Measurements from ENCODE around the gene S100A10. TPM values are rescaled to one million over a fixed set of nuclear protein-coding genes. Genes with fewer than 3 reads are reported as not detected.

The S100A10 gene
- total RNA-seq, 2 experiments from 2014 or later, result 208 to 220 TPM

DNA sequence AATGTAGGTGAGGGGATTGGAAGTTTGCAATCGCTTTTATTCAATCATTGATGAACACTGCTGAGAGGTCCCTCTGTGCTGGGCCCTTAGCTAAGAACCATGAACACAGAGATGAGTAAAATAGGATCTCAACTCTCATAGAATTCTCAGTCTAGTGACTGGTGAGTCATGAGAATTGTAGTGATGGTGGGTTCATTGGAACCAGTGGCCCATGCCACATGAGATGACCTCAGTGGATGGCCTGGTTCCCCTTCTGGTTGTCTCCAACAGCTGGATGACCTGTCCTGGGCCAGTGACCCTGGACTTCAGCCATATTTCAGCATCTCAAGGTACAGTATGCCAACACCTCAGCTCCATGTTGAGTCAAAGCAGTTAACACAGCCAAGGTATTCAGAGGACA lies 21.3 kb upstream of the S100A10 start:
- TF ChIP-seq, protein P1, sequence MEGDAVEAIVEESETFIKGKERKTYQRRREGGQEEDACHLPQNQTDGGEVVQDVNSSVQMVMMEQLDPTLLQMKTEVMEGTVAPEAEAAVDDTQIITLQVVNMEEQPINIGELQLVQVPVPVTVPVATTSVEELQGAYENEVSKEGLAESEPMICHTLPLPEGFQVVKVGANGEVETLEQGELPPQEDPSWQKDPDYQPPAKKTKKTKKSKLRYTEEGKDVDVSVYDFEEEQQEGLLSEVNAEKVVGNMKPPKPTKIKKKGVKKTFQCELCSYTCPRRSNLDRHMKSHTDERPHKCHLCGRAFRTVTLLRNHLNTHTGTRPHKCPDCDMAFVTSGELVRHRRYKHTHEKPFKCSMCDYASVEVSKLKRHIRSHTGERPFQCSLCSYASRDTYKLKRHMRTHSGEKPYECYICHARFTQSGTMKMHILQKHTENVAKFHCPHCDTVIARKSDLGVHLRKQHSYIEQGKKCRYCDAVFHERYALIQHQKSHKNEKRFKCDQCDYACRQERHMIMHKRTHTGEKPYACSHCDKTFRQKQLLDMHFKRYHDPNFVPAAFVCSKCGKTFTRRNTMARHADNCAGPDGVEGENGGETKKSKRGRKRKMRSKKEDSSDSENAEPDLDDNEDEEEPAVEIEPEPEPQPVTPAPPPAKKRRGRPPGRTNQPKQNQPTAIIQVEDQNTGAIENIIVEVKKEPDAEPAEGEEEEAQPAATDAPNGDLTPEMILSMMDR (IDR thresholded peaks at IDR 0.05), result no peak
- no peak for ATAC-seq
- CTCF ChIA-PET, result interaction anchor here (1.1 to 10.5 kb wide), 7 partner anchors 13 to 82 kb away, joined by 3 to 122 read pairs (median 9); no protein-coding TSS in a partner anchor
- H3K27ac Mint-ChIP-seq, result no peak overlapping the region
- no peaks in the 10 kb centered on the region for H3K9me3 Mint-ChIP-seq
- POLR2A ChIA-PET, result interaction anchor here (1.3 to 1.6 kb wide), 2 partner anchors 16 to 106 kb away, joined by 3 to 4 read pairs; no protein-coding TSS in a partner anchor
- no peaks in the 10 kb centered on the region for H3K36me3 Mint-ChIP-seq (ENCODE audit: low read depth)
- DNase-seq, result no peak
- no peak overlapping the region for H3K4me3 Mint-ChIP-seq
- H3K27me3 Mint-ChIP-seq, result peaks cover 7% of the 10 kb centered on the region
- peaks cover 3% of the 10 kb centered on the region for H3K4me1 Mint-ChIP-seq (ENCODE audit: low read depth)
- intact Hi-C loops (cut with micrococcal nuclease), result no loop called here

DNA sequence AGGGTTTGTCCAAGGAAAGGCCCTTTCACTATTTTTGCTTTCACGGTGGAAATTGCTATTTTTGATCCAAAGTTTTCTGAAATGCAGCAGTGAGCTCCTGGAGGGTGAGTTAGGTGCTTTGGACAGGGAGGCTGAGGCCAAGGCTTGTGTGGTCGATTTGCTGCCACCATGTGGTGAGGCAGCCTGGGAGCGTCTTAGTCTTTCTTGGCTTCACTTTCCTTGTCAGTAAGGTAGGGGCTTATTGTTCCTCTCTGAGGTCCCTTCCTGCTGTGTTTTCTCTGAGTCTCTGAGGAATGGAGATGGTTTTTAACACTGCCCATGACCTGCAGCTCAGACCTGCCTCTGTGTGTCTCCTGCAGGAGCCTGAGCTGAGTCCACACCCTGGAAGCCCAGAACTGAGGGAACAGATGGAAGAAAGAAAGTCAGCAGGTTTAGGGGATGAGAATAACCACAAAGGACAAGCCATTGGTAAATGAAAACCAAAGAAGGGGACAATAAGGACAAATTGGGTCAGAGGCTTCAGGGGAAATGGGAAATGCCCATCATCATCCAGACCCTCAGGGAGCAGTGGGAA lies 20.1 kb upstream of the S100A10 start:
- no peak overlapping the region for H3K4me3 Mint-ChIP-seq
- peak; percentile 60 for ATAC-seq
- ChIA-PET POLR2A (no interaction called here), CTCF (interaction anchor here (0.6 to 10.5 kb wide), 15 partner anchors 8 to 125 kb away, joined by 3 to 122 read pairs (median 4); no protein-coding TSS in a partner anchor)
- no peaks in the 10 kb centered on the region for H3K36me3 Mint-ChIP-seq (ENCODE audit: low read depth)
- DNase-seq, result peak; percentile 66
- no peaks in the 10 kb centered on the region for H3K9me3 Mint-ChIP-seq
- H3K4me1 Mint-ChIP-seq (ENCODE audit: low read depth), result peaks cover 3% of the 10 kb centered on the region
- TF ChIP-seq, protein P1 (IDR thresholded peaks at IDR 0.05), result peak; percentile 60
- H3K27me3 Mint-ChIP-seq, result peaks cover 12% of the 10 kb centered on the region
- H3K27ac Mint-ChIP-seq, result no peak overlapping the region
- intact Hi-C loops (cut with micrococcal nuclease), result no loop called here

DNA sequence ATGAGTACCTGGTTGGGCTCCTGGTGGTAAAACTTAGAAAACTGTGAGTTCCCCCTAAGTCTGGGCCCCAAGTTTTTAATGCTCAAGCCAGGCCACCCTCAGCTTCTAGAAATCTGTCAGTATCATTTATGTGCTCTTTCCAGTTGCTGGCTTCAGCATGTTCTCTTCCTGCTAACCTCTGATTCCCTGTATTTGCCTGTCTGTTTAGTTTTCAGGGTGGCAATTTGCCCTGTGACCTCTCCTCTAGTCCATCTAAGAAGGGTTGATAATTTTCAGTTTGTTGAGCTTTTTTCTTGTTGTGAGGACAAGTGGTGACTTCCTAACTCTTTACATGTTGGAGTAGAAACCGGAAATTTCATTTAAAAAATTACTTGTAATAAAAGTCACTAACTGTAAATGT lies 16.0 kb upstream of the S100A10 start:
- Mint-ChIP-seq H3K4me1 (ENCODE audit: low read depth) (peaks cover 9% of the 10 kb centered on the region), H3K27ac (no peak overlapping the region), H3K36me3 (ENCODE audit: low read depth) (no peaks in the 10 kb centered on the region), H3K4me3 (no peak overlapping the region), H3K9me3 (no peaks in the 10 kb centered on the region), H3K27me3 (peaks cover 13% of the 10 kb centered on the region)
- DNase-seq (no peak), ATAC-seq (no peak)
- ChIA-PET CTCF (interaction anchor here (1.3 to 10.5 kb wide), 7 partner anchors 8 to 122 kb away, joined by 3 to 122 read pairs (median 5); no protein-coding TSS in a partner anchor), POLR2A (no interaction called here)
- intact Hi-C loops (cut with micrococcal nuclease), result no loop called here
- TF ChIP-seq, protein P1 (IDR thresholded peaks at IDR 0.05), result no peak

- POLR2A ChIA-PET, result interaction anchor here (0.7 kb wide), 1 partner anchor 98 kb away, joined by 3 read pairs; no protein-coding TSS in a partner anchor
- CTCF ChIA-PET, result interaction anchor here (1.2 to 10.8 kb wide), 3 partner anchors 39 to 73 kb away, joined by 3 to 321 read pairs (median 4); no protein-coding TSS in a partner anchor
- DNase-seq (no peak), ATAC-seq (peak; percentile 45)
- intact Hi-C loops (cut with micrococcal nuclease), result no loop called here
- H3K27me3 Mint-ChIP-seq, result peaks cover 18% of the 10 kb centered on the region
- H3K4me3 Mint-ChIP-seq, result no peak overlapping the region
- peaks cover 6% of the 10 kb centered on the region for H3K4me1 Mint-ChIP-seq (ENCODE audit: low read depth)
- no peaks in the 10 kb centered on the region for H3K36me3 Mint-ChIP-seq (ENCODE audit: low read depth)
- H3K27ac Mint-ChIP-seq, result no peak overlapping the region
- H3K9me3 Mint-ChIP-seq, result no peaks in the 10 kb centered on the region
- TF ChIP-seq, protein P1 (IDR thresholded peaks at IDR 0.05), result no peak
These were observed 13.4 kb upstream of the S100A10 start for GRCh38 chr1:152007047-152007446.

DNA sequence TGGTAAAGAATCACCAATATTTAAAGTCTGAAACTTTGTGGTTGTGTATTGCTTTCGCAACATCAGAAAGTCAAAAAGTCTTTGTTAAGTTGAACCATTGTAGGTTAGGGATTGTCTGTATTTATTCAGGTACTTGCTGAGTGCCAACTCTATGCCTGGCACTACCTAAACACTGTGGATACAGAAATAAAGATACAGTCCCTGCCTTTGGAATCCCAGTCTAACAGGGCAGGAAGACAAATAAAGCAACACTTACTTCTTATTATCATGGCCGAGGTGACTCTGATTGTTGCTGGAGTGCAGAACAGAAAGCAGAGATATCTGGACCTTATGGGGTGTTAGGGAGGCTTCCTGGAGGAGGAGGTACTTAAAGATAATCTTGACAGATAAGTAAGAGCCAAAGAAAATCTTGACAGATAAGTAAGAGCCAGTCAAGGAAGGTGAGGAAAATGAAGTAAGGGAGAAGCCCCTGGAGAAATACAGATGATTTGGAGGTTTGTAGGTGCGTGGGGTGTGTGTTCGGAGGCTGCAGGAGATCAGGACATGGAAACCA lies 11.8 kb upstream of the S100A10 start:
- TF ChIP-seq, protein P1 (IDR thresholded peaks at IDR 0.05), result no peak
- POLR2A ChIA-PET, result no interaction called here

More for the DNA sequence above, 11.8 kb upstream of the S100A10 start:
- H3K4me3 Mint-ChIP-seq, result no peak overlapping the region
- CTCF ChIA-PET, result interaction anchor here (0.7 to 13.5 kb wide), 5 partner anchors 9 to 124 kb away, joined by 3 to 321 read pairs (median 191); no protein-coding TSS in a partner anchor
- intact Hi-C loops (cut with micrococcal nuclease), result no loop called here
- peaks cover 10% of the 10 kb centered on the region for H3K4me1 Mint-ChIP-seq (ENCODE audit: low read depth)
- no peaks in the 10 kb centered on the region for H3K9me3 Mint-ChIP-seq
- no peaks in the 10 kb centered on the region for H3K36me3 Mint-ChIP-seq (ENCODE audit: low read depth)
- DNase-seq (no peak), ATAC-seq (no peak)
- H3K27me3 Mint-ChIP-seq, result peaks cover 18% of the 10 kb centered on the region
- H3K27ac Mint-ChIP-seq, result no peak overlapping the region

All from activated CD8-positive, alpha-beta T cell treated with anti-CD3 and anti-CD28 coated beads for 36 hours (primary cell).